Measurements from ENCODE around the gene SBF2.

Gene SBF2

DNA sequence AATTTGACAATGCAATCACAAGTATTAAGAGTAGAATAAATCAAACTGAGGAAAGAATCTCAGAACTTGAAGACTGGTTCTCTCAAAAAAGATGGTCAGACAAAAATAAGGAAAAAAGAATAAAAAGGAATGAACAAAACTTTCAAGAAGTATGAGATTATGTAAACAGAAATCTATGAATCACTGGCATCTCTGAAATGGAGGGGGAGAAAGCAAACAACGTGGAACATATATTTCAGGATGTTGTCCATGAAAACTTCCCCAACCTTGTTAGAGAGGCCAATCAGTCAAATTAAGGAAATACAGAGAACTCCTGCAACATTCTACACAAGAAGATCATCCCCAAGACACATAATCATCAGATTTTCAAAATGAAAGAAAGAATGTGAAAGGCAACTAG lies 235.7 kb downstream of the SBF2 start:
- no peak overlapping the region for H3K4me3 ChIP-seq (ENCODE audit: low read depth, low read length)
- TF ChIP-seq, protein P1, sequence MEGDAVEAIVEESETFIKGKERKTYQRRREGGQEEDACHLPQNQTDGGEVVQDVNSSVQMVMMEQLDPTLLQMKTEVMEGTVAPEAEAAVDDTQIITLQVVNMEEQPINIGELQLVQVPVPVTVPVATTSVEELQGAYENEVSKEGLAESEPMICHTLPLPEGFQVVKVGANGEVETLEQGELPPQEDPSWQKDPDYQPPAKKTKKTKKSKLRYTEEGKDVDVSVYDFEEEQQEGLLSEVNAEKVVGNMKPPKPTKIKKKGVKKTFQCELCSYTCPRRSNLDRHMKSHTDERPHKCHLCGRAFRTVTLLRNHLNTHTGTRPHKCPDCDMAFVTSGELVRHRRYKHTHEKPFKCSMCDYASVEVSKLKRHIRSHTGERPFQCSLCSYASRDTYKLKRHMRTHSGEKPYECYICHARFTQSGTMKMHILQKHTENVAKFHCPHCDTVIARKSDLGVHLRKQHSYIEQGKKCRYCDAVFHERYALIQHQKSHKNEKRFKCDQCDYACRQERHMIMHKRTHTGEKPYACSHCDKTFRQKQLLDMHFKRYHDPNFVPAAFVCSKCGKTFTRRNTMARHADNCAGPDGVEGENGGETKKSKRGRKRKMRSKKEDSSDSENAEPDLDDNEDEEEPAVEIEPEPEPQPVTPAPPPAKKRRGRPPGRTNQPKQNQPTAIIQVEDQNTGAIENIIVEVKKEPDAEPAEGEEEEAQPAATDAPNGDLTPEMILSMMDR (conservative IDR thresholded peaks at IDR 0.05; ENCODE audit: low read depth, low read length), result no peak
- DNase-seq (ENCODE audit: low read depth), result peak; percentile 32

DNA sequence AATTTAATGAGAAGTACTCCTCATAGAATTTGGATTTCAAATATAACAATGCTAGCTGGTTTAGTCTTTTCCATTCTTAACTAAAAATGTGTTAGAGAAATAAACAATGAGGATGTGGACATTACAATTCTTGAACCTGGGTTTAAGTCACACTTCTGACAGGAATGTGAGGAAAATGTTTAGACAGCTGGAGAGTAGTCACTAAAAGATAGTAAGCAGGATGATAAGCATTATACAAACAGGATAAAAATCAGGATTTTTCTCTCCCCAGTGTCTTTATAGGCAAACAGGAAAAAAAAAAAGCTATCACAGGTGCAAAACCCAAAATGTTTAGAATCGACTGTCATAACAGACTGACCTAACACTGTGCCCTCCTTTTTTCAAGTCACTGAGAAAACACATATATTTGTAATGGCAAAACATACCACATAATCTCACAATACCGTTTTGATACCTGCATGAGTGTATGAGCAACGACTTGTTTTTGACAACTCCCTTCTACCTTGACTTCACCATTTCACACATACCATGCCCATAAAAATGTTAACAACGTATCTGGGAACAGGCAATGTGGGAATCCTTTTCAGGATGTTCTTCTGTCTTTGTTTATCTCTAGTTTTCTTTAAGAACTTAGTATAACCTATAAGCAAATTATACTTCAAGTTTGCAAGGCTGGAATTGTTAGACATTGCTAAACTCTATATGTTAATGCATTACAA lies 242.0 kb downstream of the SBF2 start:
- DNase-seq (ENCODE audit: low read depth), result peak; percentile 59
- TF ChIP-seq, protein P1 (conservative IDR thresholded peaks at IDR 0.05; ENCODE audit: low read depth, low read length), result no peak

DNA sequence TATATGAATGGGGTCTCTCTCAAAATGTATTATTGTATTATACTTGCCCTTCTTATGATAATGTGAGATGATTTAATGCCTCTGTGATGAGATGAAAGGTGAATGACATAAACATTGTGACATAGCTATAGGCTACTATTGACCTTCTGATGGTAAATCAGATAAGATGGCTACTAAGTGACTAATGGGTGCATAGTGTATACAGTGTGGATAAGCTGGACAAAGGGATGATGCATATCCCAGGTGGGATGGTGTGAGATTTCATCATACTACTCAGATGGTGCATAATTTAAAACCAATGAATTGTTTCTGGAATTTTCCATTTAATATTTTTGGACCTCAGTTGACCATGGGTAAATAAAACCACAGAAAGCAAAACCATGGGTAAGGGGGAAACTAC lies 243.5 kb downstream of the SBF2 start:
- TF ChIP-seq, protein P1 (conservative IDR thresholded peaks at IDR 0.05; ENCODE audit: low read depth, low read length), result no peak
- no peak overlapping the region for H3K4me3 ChIP-seq (ENCODE audit: low read depth, low read length)
- DNase-seq (ENCODE audit: low read depth), result peak; percentile 17

More for the DNA sequence above, 242.0 kb downstream of the SBF2 start:
- no peak overlapping the region for H3K4me3 ChIP-seq (ENCODE audit: low read depth, low read length)

GRCh38 chr11:10049756-10050155 lies 244.3 kb downstream of the SBF2 start:
- H3K4me3 ChIP-seq (ENCODE audit: low read depth, low read length), result no peak overlapping the region
- no peak for DNase-seq (ENCODE audit: low read depth)
- TF ChIP-seq, protein P1 (conservative IDR thresholded peaks at IDR 0.05; ENCODE audit: low read depth, low read length), result no peak

DNA sequence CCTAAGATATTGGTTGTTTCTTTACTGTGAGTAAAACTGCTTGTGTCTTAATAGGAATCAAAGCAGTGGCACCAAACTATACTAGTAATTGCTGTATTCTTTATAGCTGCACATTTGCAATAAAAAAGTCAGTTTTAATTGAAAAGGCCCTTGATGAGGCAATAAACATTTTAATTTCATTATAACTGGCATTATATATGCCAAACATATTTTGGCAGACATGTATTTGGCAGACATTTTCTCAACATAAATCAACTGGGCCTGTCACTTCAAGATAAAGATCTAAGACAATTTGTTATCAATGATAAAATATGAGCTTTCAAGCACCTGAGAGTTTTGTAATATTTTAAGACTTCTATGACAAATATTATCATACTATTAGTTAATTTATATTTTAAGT lies 245.7 kb downstream of the SBF2 start:
- TF ChIP-seq, protein P1 (conservative IDR thresholded peaks at IDR 0.05; ENCODE audit: low read depth, low read length), result no peak

GRCh38 chr11:10044618-10045017 lies 249.4 kb downstream of the SBF2 start:
- DNase-seq (ENCODE audit: low read depth), result no peak
- H3K4me3 ChIP-seq (ENCODE audit: low read depth, low read length), result no peak overlapping the region
- TF ChIP-seq, protein P1 (conservative IDR thresholded peaks at IDR 0.05; ENCODE audit: low read depth, low read length), result no peak

More for the DNA sequence above, 245.7 kb downstream of the SBF2 start:
- H3K4me3 ChIP-seq (ENCODE audit: low read depth, low read length), result no peak overlapping the region
- DNase-seq (ENCODE audit: low read depth), result no peak

GRCh38 chr11:10042699-10043098 lies 251.3 kb downstream of the SBF2 start:
- no peak overlapping the region for H3K4me3 ChIP-seq (ENCODE audit: low read depth, low read length)
- DNase-seq (ENCODE audit: low read depth), result no peak
- TF ChIP-seq, protein P1 (conservative IDR thresholded peaks at IDR 0.05; ENCODE audit: low read depth, low read length), result no peak
